ENCODE data around the gene DYNC1LI2.
A peak's percentile ranks its signal among the peaks of the same experiment; 100 is the strongest.

Gene DYNC1LI2

GRCh38 chr16:66695935-66696668, 55.3 kb downstream of the DYNC1LI2 start (continued):
- TF ChIP-seq ZNF76 (tag by site-specific recombination; IDR thresholded peaks at IDR 0.05; ENCODE audit: borderline replicate concordance, low read depth) = peak; percentile 91
- no peak for TF ChIP-seq ZFP37 (tag by site-specific recombination; IDR thresholded peaks at IDR 0.05)
- no peak for TF ChIP-seq KLF10 (tag by site-specific recombination; IDR thresholded peaks at IDR 0.05)
- no peak for TF ChIP-seq ZNF148 (tag by site-specific recombination; IDR thresholded peaks at IDR 0.05; ENCODE audit: borderline replicate concordance)
- no peak for TF ChIP-seq ZNF239 (tag by site-specific recombination; IDR thresholded peaks at IDR 0.05)
- TF ChIP-seq YY2 (tag by site-specific recombination; IDR thresholded peaks at IDR 0.05) = no peak
- TF ChIP-seq ZNF169 (tag by site-specific recombination; IDR thresholded peaks at IDR 0.05) = no peak
- TF ChIP-seq ZBTB7A (tag by site-specific recombination; IDR thresholded peaks at IDR 0.05; ENCODE audit: low read depth) = no peak
- no peak for TF ChIP-seq ZNF544 (tag by site-specific recombination; IDR thresholded peaks at IDR 0.05)
- no peak for TF ChIP-seq HOXA7 (CRISPR knock-in tag; IDR thresholded peaks at IDR 0.05; ENCODE audit: borderline replicate concordance)
- TF ChIP-seq ZNF548 (tag by site-specific recombination; IDR thresholded peaks at IDR 0.05) = no peak
- no peak for TF ChIP-seq ZNF302 (tag by site-specific recombination; IDR thresholded peaks at IDR 0.05; ENCODE audit: low read depth)
- no peak for TF ChIP-seq ZNF23 (tag by site-specific recombination; IDR thresholded peaks at IDR 0.05; ENCODE audit: borderline replicate concordance)
- no peak for TF ChIP-seq ZNF184 (tag by site-specific recombination; IDR thresholded peaks at IDR 0.05)
- TF ChIP-seq SP7 (tag by site-specific recombination; IDR thresholded peaks at IDR 0.05) = no peak
- peak; percentile 82 for TF ChIP-seq ZEB2 (tag by site-specific recombination; IDR thresholded peaks at IDR 0.05)
- TF ChIP-seq ZNF155 (tag by site-specific recombination; IDR thresholded peaks at IDR 0.05) = no peak
- TF ChIP-seq ZNF501 (tag by site-specific recombination; IDR thresholded peaks at IDR 0.05) = no peak
- no peak for TF ChIP-seq ZNF19 (tag by site-specific recombination; IDR thresholded peaks at IDR 0.05; ENCODE audit: low read depth)
- no peak for TF ChIP-seq ZNF416 (tag by site-specific recombination; IDR thresholded peaks at IDR 0.05)
- TF ChIP-seq ZNF658 (tag by site-specific recombination; IDR thresholded peaks at IDR 0.05) = no peak
- no peak for TF ChIP-seq ZNF792 (tag by site-specific recombination; IDR thresholded peaks at IDR 0.05)
- TF ChIP-seq KLF1 (tag by site-specific recombination; IDR thresholded peaks at IDR 0.05) = peak; percentile 13; the same call in 1 of the 2 replicates
- TF ChIP-seq ZNF37A (tag by site-specific recombination; IDR thresholded peaks at IDR 0.05) = no peak
- TF ChIP-seq ZBTB44 (tag by site-specific recombination; IDR thresholded peaks at IDR 0.05) = no peak
- no peak for TF ChIP-seq SP3 (tag by site-specific recombination; IDR thresholded peaks at IDR 0.05)
- no peak for TF ChIP-seq ZNF221 (tag by site-specific recombination; IDR thresholded peaks at IDR 0.05; ENCODE audit: borderline replicate concordance)
- no peak for TF ChIP-seq ZNF571 (tag by site-specific recombination; IDR thresholded peaks at IDR 0.05)
- no peak for TF ChIP-seq ZNF175 (tag by site-specific recombination; IDR thresholded peaks at IDR 0.05)
- no peak for TF ChIP-seq ZNF132 (tag by site-specific recombination; IDR thresholded peaks at IDR 0.05; ENCODE audit: borderline replicate concordance)
- no peak for TF ChIP-seq ZNF214 (tag by site-specific recombination; IDR thresholded peaks at IDR 0.05; ENCODE audit: borderline replicate concordance)
- no peak for TF ChIP-seq ZNF707 (tag by site-specific recombination; IDR thresholded peaks at IDR 0.05)
- no peak for TF ChIP-seq ZFHX2 (tag by site-specific recombination; conservative IDR thresholded peaks at IDR 0.05)
- no peak for TF ChIP-seq ZBTB10 (tag by site-specific recombination; IDR thresholded peaks at IDR 0.05)
- peak; percentile 41; the same call in 1 of the 2 replicates for TF ChIP-seq ZBTB8A (tag by site-specific recombination; IDR thresholded peaks at IDR 0.05)

All from HEK293 (cell line).